Neural cell (in vitro differentiated cells): ENCODE results near the gene HK1.

Experiments
- TF ChIP-seq, protein P1 (sequence below): fragments of 450-650 bp; IDR thresholded peaks from 2 replicates; pipeline ENCODE4 v1.5.1; 2014; ENCODE audit warnings: antibody characterized with exemption, mild to moderate bottlenecking, moderate library complexity; ENCODE audit not compliant: poor library complexity, severe bottlenecking
- TF ChIP-seq, protein P2 (sequence below): IDR thresholded peaks from 2 replicates; pipeline ENCODE4 v1.6.1; 2012; ENCODE audit warnings: borderline replicate concordance

DNA sequence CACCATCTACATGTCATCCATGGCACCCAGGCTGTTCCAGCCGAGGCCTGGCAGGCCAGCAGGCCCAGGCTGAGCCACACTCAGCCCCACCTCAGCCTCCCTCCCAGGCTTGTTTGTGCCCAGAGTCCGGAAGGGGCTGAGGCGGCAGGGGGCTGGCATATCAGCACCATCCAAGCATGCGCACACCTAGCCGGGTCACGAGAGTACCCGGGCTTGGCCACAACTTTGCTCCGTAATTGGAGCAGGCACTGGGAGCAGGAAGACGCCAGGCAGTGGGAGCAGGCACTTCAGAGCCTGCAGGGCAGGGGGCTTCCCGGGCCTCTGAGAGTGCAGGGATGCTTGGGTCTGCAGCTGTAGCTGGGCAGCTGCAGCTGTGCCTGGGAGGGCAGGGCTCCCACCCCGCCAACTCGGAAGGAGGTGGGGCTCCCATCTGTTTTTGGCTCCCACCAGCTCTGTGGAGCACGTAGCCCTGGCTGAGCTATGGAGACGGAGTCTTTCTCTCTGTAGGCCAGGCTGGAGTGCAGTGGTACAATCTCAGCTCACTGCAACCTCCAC, 157.7 kb downstream of the HK1 start:
- TF ChIP-seq, protein P1, sequence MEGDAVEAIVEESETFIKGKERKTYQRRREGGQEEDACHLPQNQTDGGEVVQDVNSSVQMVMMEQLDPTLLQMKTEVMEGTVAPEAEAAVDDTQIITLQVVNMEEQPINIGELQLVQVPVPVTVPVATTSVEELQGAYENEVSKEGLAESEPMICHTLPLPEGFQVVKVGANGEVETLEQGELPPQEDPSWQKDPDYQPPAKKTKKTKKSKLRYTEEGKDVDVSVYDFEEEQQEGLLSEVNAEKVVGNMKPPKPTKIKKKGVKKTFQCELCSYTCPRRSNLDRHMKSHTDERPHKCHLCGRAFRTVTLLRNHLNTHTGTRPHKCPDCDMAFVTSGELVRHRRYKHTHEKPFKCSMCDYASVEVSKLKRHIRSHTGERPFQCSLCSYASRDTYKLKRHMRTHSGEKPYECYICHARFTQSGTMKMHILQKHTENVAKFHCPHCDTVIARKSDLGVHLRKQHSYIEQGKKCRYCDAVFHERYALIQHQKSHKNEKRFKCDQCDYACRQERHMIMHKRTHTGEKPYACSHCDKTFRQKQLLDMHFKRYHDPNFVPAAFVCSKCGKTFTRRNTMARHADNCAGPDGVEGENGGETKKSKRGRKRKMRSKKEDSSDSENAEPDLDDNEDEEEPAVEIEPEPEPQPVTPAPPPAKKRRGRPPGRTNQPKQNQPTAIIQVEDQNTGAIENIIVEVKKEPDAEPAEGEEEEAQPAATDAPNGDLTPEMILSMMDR: no peak
- TF ChIP-seq, protein P2, sequence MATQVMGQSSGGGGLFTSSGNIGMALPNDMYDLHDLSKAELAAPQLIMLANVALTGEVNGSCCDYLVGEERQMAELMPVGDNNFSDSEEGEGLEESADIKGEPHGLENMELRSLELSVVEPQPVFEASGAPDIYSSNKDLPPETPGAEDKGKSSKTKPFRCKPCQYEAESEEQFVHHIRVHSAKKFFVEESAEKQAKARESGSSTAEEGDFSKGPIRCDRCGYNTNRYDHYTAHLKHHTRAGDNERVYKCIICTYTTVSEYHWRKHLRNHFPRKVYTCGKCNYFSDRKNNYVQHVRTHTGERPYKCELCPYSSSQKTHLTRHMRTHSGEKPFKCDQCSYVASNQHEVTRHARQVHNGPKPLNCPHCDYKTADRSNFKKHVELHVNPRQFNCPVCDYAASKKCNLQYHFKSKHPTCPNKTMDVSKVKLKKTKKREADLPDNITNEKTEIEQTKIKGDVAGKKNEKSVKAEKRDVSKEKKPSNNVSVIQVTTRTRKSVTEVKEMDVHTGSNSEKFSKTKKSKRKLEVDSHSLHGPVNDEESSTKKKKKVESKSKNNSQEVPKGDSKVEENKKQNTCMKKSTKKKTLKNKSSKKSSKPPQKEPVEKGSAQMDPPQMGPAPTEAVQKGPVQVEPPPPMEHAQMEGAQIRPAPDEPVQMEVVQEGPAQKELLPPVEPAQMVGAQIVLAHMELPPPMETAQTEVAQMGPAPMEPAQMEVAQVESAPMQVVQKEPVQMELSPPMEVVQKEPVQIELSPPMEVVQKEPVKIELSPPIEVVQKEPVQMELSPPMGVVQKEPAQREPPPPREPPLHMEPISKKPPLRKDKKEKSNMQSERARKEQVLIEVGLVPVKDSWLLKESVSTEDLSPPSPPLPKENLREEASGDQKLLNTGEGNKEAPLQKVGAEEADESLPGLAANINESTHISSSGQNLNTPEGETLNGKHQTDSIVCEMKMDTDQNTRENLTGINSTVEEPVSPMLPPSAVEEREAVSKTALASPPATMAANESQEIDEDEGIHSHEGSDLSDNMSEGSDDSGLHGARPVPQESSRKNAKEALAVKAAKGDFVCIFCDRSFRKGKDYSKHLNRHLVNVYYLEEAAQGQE: no peak
